Measurements from ENCODE around the gene FAM221B.

Gene FAM221B

GRCh38 chr9:35806101-35806500 is 22.4 kb downstream of the FAM221B start:
- TF ChIP-seq CTCF (conservative IDR thresholded peaks at IDR 0.05; ENCODE audit: low read depth, low read length) = no peak
- Histone ChIP-seq H3K4me3 (IDR thresholded peaks at IDR 0.05; ENCODE audit: insufficient read depth, low read depth, low read length) (no peak overlapping the region), H3K9ac (no peak overlapping the region), H4K20me1 (ENCODE audit: insufficient read depth) (no peaks in the 10 kb centered on the region), H3K4me1 (ENCODE audit: low read depth, poor library complexity, severe bottlenecking) (peaks cover 11% of the 10 kb centered on the region), H3K27me3 (ENCODE audit: insufficient read depth, low read depth) (no peaks in the 10 kb centered on the region), H3K79me2 (ENCODE audit: insufficient read depth, low read depth) (no peaks in the 10 kb centered on the region), H3K27ac (no peak overlapping the region), H3K4me2 (no peak overlapping the region), H2AFZ (ENCODE audit: low read depth) (no peak overlapping the region), H3K36me3 (ENCODE audit: insufficient read depth) (no peaks in the 10 kb centered on the region)

- H4K20me1 ChIP-seq (ENCODE audit: insufficient read depth) = no peaks in the 10 kb centered on the region
- no peak overlapping the region for H3K9ac ChIP-seq
- H3K4me3 ChIP-seq (IDR thresholded peaks at IDR 0.05; ENCODE audit: insufficient read depth, low read depth, low read length) = no peak overlapping the region
- H3K36me3 ChIP-seq (ENCODE audit: insufficient read depth) = no peaks in the 10 kb centered on the region
- H3K27ac ChIP-seq = no peak overlapping the region
- no peak overlapping the region for H2AFZ ChIP-seq (ENCODE audit: low read depth)
- TF ChIP-seq CTCF (conservative IDR thresholded peaks at IDR 0.05; ENCODE audit: low read depth, low read length) = no peak
- no peak overlapping the region for H3K4me2 ChIP-seq
- H3K79me2 ChIP-seq (ENCODE audit: insufficient read depth, low read depth) = no peaks in the 10 kb centered on the region
- H3K27me3 ChIP-seq (ENCODE audit: insufficient read depth, low read depth) = no peaks in the 10 kb centered on the region
- H3K4me1 ChIP-seq (ENCODE audit: low read depth, poor library complexity, severe bottlenecking) = peaks cover 26% of the 10 kb centered on the region
Measured at GRCh38 chr9:35801328-35802128, 27.0 kb downstream of the FAM221B start.

- H3K36me3 ChIP-seq (ENCODE audit: insufficient read depth) = no peaks in the 10 kb centered on the region
Measured at GRCh38 chr9:35800530-35800929, 28.0 kb downstream of the FAM221B start.

GRCh38 chr9:35798658-35799374 is 29.7 kb downstream of the FAM221B start:
- no peak overlapping the region; the same call in 1 of the 2 replicates for H3K4me2 ChIP-seq
- no peak overlapping the region for H3K4me3 ChIP-seq (IDR thresholded peaks at IDR 0.05; ENCODE audit: insufficient read depth, low read depth, low read length)
- no peak overlapping the region for H3K27ac ChIP-seq
- H3K4me1 ChIP-seq (ENCODE audit: low read depth, poor library complexity, severe bottlenecking) = peaks cover 26% of the 10 kb centered on the region
- no peaks in the 10 kb centered on the region for H3K36me3 ChIP-seq (ENCODE audit: insufficient read depth)
- no peak overlapping the region for H2AFZ ChIP-seq (ENCODE audit: low read depth)
- no peaks in the 10 kb centered on the region for H3K79me2 ChIP-seq (ENCODE audit: insufficient read depth, low read depth)
- no peaks in the 10 kb centered on the region for H4K20me1 ChIP-seq (ENCODE audit: insufficient read depth)
- H3K9ac ChIP-seq = no peak overlapping the region
- TF ChIP-seq CTCF (conservative IDR thresholded peaks at IDR 0.05; ENCODE audit: low read depth, low read length) = no peak
- H3K27me3 ChIP-seq (ENCODE audit: insufficient read depth, low read depth) = no peaks in the 10 kb centered on the region

More at GRCh38 chr9:35800530-35800929, 28.0 kb downstream of the FAM221B start:
- Histone ChIP-seq H3K9ac (no peak overlapping the region), H4K20me1 (ENCODE audit: insufficient read depth) (no peaks in the 10 kb centered on the region), H3K27me3 (ENCODE audit: insufficient read depth, low read depth) (no peaks in the 10 kb centered on the region), H3K4me2 (no peak overlapping the region), H3K4me3 (IDR thresholded peaks at IDR 0.05; ENCODE audit: insufficient read depth, low read depth, low read length) (no peak overlapping the region), H3K79me2 (ENCODE audit: insufficient read depth, low read depth) (no peaks in the 10 kb centered on the region), H3K27ac (no peak overlapping the region), H2AFZ (ENCODE audit: low read depth) (no peak overlapping the region), H3K4me1 (ENCODE audit: low read depth, poor library complexity, severe bottlenecking) (peaks cover 26% of the 10 kb centered on the region)
- no peak for TF ChIP-seq CTCF (conservative IDR thresholded peaks at IDR 0.05; ENCODE audit: low read depth, low read length)
